Measurements from ENCODE around the gene HSPA1L. TPM values are rescaled to one million over a fixed set of nuclear protein-coding genes. Genes with fewer than 3 reads are reported as not detected.

The HSPA1L gene
- total and polyA plus RNA-seq, 10 of the 15 experiments (the other 5 are each of a cell fraction or from before 2014, with no cell fraction given), result 0.69 to 2.5 (median 1.5) TPM

- TF ChIP-seq ZBTB4 (CRISPR knock-in tag; IDR thresholded peaks at IDR 0.05) (no peak), MLLT1 (IDR thresholded peaks at IDR 0.05) (peak; percentile 12; the same call in 1 of the 2 replicates), SKIL (IDR thresholded peaks at IDR 0.05; ENCODE audit: low read depth, poor library complexity, severe bottlenecking) (peak; percentile 13), BACH1 (IDR thresholded peaks at IDR 0.05; ENCODE audit: borderline replicate concordance) (peak; percentile 96; the same call in 1 of the 2 replicates), NR2C1 (IDR thresholded peaks at IDR 0.05) (no peak), POLR2A (IDR thresholded peaks at IDR 0.05; ENCODE audit: low read depth, low read length) (peak; percentile 7; the same call in 1 of the 2 replicates), CHD1 (IDR thresholded peaks at IDR 0.05; ENCODE audit: low read depth, low read length) (0 out of 2 replicates have a peak, but pooled peaks have one; percentile 57), ESRRA (IDR thresholded peaks at IDR 0.05; ENCODE audit: low read length) (0 out of 2 replicates have a peak, but pooled peaks have one; percentile 5), IRF4 (IDR thresholded peaks at IDR 0.05; ENCODE audit: low read depth, low read length) (no peak), CREB1 (IDR thresholded peaks at IDR 0.05; ENCODE audit: low read depth) (peak; percentile 8; the same call in 1 of the 2 replicates), RELB (IDR thresholded peaks at IDR 0.05; ENCODE audit: low read depth) (peak; percentile 26; the same call in 1 of the 2 replicates), ATF2 (IDR thresholded peaks at IDR 0.05; ENCODE audit: low read length) (no peak), LARP7 (IDR thresholded peaks at IDR 0.05) (peak; percentile 11; the same call in 1 of the 2 replicates), MYC (IDR thresholded peaks at IDR 0.05; ENCODE audit: insufficient read depth, insufficient read length, insufficient replicate concordance, low read length, severe bottlenecking) (no peak), PKNOX1 (IDR thresholded peaks at IDR 0.05) (peak; percentile 36; the same call in 1 of the 2 replicates), RFX5 (IDR thresholded peaks at IDR 0.05; ENCODE audit: low read depth, low read length) (0 out of 2 replicates have a peak, but pooled peaks have one; percentile 33), ZNF207 (IDR thresholded peaks at IDR 0.05; ENCODE audit: borderline replicate concordance) (peak; percentile 67), RUNX3 (IDR thresholded peaks at IDR 0.05; ENCODE audit: low read length) (peak; percentile 36)
These were observed 7.1 kb upstream of the HSPA1L start (continued) for GRCh38 chr6:31822036-31822821.

Data from GM12878 (cell line).